Activated T-cell treated with anti-CD3 and anti-CD28 coated beads for 4 hours (primary cell): ENCODE measurements around the gene OR9I1.

ENCODE experiments used
- DNase-seq: peaks from one replicate; pipeline ENCODE4 v3.0.0-alpha.2; 2020

OR9I1 gene

GRCh38 chr11:58125469-58125868 is at the start of gene OR9I1:
TSS of gene OR9I1 (minus strand) at chr11:58125530. CDS start at chr11:58119444, 6,086 bp downstream.
- no peak for DNase-seq

DNA sequence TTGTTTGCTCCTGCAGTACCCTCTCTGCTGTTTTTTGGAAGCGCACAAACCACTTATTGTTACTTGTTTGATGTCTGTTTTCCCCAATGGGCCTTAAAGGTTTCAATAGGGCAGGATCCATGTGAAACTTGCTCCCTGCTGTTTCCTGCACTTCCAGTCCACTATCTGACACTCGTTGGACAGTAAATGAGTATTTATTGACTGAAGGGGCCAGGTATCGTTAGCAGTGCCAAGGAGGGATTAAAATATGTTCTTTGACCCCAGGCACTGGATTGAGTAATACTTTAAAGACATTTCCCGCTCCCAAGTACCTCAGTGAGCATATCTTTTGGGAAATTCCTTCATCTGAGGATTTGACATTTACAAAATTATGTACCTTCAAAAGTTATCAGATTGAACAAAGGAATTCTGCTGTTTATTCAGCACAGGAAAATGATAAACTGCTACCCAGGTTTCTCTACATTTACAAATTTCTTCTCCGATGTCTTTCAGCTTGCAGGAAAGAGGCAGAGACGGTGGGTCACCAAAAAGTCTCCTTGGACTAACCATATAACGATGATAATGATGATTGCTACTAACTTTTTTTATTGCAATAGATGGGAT is 40.3 kb upstream of the OR9I1 start:
- no peak for DNase-seq

DNA sequence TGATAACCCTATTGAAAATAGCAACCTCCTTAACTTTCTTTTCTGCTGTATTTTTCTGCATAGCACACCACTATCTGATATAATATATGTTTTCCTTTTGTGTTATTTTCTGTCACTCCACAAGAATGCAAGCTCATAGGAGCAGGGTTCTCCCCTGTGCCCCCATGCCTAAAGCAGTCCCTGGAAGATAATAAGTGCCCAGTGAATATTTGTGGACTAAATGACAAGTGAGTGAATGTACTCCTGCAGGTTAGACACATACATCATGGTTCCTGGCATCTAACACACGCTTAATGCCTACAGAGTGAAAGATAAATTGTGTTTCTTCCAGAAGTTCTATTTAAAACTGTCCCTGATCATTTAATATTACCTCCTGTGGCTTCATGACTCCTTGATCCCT is 39.7 kb upstream of the OR9I1 start:
- no peak for DNase-seq

GRCh38 chr11:58164389-58164788 is 39.1 kb upstream of the OR9I1 start:
- DNase-seq: no peak

DNA sequence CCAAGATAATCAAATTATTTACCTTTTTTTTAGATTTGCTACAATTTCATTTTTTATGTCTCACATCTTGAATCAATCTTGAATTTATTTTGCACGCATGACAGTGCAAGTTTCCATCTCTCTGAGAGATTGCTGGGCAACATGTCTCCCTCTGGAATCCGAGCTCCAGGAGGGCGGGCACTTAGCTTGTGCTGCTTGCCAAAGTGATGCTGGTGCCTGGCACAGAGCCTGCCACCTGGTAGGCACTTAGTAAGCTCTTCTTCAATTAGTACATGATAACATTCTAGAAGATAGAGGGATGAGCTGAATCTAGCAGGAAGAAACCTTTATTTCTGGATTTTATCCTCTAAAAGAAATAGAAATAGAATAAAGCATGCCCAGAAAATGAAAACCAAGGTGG is 27.5 kb upstream of the OR9I1 start:
- no peak for DNase-seq

DNA sequence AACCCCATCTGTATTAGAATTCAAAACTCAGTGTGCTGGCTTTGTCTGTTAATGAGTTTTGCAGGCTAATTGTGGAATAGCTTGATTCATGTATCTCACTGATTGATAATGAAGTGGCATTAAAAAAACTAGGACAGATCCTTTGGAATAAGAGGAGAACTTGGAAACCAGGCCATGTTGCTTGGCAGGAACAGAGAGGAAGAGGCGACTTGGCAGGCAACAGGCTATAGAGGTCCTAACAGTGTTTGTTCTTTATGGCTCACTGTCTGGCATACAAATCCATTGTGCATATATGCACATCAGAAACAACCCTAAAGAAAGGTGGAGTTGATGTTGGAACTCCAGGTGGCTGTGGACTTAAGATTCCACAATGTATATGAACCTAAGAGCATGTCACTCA is 17.4 kb upstream of the OR9I1 start:
- no peak for DNase-seq

- DNase-seq: no peak
Measured at GRCh38 chr11:58135171-58135570, 9.8 kb upstream of the OR9I1 start.

GRCh38 chr11:58134151-58134550 is 8.8 kb upstream of the OR9I1 start:
- DNase-seq: no peak

GRCh38 chr11:58133309-58134076 is 8.2 kb upstream of the OR9I1 start:
- DNase-seq: no peak

- DNase-seq: no peak
Measured at GRCh38 chr11:58127350-58127749, 2.0 kb upstream of the OR9I1 start.

- no peak for DNase-seq
Measured at GRCh38 chr11:58121096-58121495, 4.2 kb downstream of the OR9I1 start.

DNA sequence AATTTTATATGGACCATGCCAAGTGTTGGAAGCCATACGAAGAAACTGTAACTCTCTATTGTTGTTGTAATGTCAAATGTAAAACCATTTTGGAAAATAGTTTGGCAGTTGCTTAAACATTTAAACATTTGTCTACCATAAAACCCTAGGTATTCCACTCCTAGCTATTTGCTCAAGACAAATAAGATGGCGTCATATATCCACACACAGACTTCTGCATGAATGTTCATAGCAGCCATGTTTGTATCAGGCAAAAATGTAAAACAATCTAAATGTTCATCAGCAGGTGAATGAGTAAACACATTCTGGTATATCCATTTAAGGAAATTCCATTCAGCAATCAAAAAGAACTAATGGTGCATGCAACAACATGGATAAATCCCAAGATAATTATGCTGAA is 27.9 kb downstream of the OR9I1 start:
- DNase-seq: no peak

DNA sequence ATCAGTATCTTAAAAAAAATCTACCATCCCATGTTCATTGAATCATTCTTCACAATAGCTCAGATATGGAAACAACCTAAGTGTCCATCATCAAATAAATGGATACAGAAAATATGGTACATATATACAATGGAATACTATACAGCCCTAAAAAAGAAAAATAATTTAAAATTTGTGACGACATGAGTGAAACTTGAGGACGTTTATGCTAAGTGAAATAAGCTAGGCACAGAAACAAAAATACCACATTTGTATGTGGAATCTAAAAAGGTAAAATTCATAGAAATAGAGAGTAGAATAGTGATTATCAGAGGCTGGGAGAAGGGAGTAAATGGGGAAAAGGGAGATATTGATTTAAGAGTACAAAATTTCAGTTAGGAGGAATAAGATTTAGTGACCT is 38.8 kb downstream of the OR9I1 start:
- DNase-seq: no peak

DNA sequence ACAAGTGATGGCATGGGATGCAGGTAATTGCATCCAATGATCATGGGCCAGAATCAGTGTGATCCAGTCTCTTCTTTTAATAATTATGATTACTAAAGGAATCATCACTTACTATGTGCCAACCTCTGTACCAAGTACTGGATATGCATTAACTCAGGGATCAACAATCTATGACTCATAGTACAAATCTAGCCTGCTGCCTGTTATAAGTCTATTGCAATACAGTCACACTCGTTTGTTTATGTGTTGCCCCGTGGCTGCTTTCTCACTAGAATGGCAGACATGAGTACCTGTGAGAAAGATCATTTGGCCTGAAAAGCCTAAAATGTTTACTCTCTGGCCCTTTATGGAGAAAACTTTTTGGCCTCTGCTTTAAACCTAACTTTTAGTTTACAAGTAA is 49.5 kb downstream of the OR9I1 start:
- no peak for DNase-seq

DNA sequence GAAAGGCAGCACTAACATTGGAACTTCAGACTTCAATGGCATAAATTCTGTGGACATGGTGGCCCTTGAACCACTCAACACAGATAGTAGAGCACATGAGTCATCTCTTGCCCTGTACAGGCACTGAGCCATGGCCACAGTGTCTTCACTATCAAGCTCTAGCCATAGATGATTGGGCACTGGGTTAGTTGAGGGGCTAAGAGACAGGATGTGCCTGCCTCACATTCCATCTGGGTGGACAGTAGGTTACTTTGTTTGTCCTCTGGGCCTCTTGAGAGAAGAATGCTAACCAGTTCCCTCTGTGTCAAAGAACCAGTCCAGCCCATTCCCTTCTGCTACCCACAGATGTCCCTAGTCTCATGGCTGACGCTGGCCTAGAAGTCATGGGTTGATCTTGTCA is 54.7 kb downstream of the OR9I1 start:
- no peak for DNase-seq

GRCh38 chr11:58068655-58069054 is 56.7 kb downstream of the OR9I1 start:
- DNase-seq: no peak

- DNase-seq: no peak
Measured at GRCh38 chr11:58067685-58068084, 57.6 kb downstream of the OR9I1 start.
